RWPE2 (cell line): ENCODE measurements around the gene F2RL1.

ENCODE experiments used
- ATAC-seq: fragments of 200-7000 bp; cut with Tn5 transposase; 3 replicates; pipeline ENCODE4 v1.9.1; 2021; ENCODE audit warnings: low read depth
- DNase-seq: peaks from one replicate; pipeline ENCODE4 v3.0.0-alpha.2; 2020; ENCODE audit warnings: low spot score
- H3K27ac ChIP-seq: fragments of 450-650 bp; 2 replicates; pipeline ENCODE4 v1.5.1; 2017; ENCODE audit warnings: mild to moderate bottlenecking; ENCODE audit not compliant: poor library complexity, severe bottlenecking
- H3K27me3 ChIP-seq: fragments of 250-450 bp; sonication (Bioruptor Pico); 2 replicates; pipeline ENCODE4 v1.5.1; 2021; ENCODE audit warnings: mild to moderate bottlenecking, moderate library complexity; ENCODE audit not compliant: insufficient read depth, poor library complexity, severe bottlenecking
- H3K36me3 ChIP-seq: fragments of 250-450 bp; sonication (Bioruptor Pico); 2 replicates; pipeline ENCODE4 v1.5.1; 2020; ENCODE audit warnings: low read depth, mild to moderate bottlenecking, moderate library complexity
- H3K4me1 ChIP-seq: fragments of 250-450 bp; sonication (Bioruptor Pico); 2 replicates; pipeline ENCODE4 v1.5.1; 2021; ENCODE audit warnings: mild to moderate bottlenecking, moderate library complexity; ENCODE audit not compliant: insufficient read depth, poor library complexity, severe bottlenecking
- H3K4me3 ChIP-seq: fragments of 250-450 bp; sonication (Bioruptor Pico); 2 replicates; pipeline ENCODE4 v1.5.1; 2021; ENCODE audit warnings: mild to moderate bottlenecking, moderate library complexity; ENCODE audit not compliant: severe bottlenecking
- H3K9me3 ChIP-seq: fragments of 250-450 bp; sonication (Bioruptor Pico); 2 replicates; pipeline ENCODE4 v1.5.1; 2021; ENCODE audit warnings: mild to moderate bottlenecking, moderate library complexity; ENCODE audit not compliant: severe bottlenecking
- CTCF ChIP-seq: fragments of 450-650 bp; IDR thresholded peaks from one replicate; pipeline ENCODE4 v1.5.1; 2017; ENCODE audit warnings: mild to moderate bottlenecking, moderate library complexity; ENCODE audit not compliant: poor library complexity, severe bottlenecking

F2RL1 gene

GRCh38 chr5:76789991-76790581, 28.7 kb upstream of the F2RL1 start:
- H3K9me3 ChIP-seq: no peaks in the 10 kb centered on the region
- peaks cover 51% of the 10 kb centered on the region for H3K4me1 ChIP-seq
- ATAC-seq (peak; percentile 53), DNase-seq (no peak)
- no peaks in the 10 kb centered on the region for H3K27me3 ChIP-seq
- TF ChIP-seq CTCF: no peak
- H3K4me3 ChIP-seq: no peak overlapping the region
- H3K36me3 ChIP-seq: no peaks in the 10 kb centered on the region
- H3K27ac ChIP-seq: peak overlapping the region; percentile 97

- H3K4me1 ChIP-seq: peaks cover 50% of the 10 kb centered on the region
- DNase-seq: no peak
- peak overlapping the region; percentile 97 for H3K27ac ChIP-seq
These were observed 28.1 kb upstream of the F2RL1 start for GRCh38 chr5:76790632-76791290.

GRCh38 chr5:76791461-76791860, 27.4 kb upstream of the F2RL1 start:
- Histone ChIP-seq H3K9me3 (no peaks in the 10 kb centered on the region), H3K27ac (peak overlapping the region; percentile 97), H3K4me3 (no peak overlapping the region), H3K4me1 (peaks cover 49% of the 10 kb centered on the region), H3K27me3 (no peaks in the 10 kb centered on the region), H3K36me3 (no peaks in the 10 kb centered on the region)
- no peak for TF ChIP-seq CTCF
- ATAC-seq (no peak), DNase-seq (no peak)

More at GRCh38 chr5:76790632-76791290, 28.1 kb upstream of the F2RL1 start:
- peak; percentile 80 for ATAC-seq
- no peaks in the 10 kb centered on the region for H3K27me3 ChIP-seq
- no peaks in the 10 kb centered on the region for H3K36me3 ChIP-seq
- no peak for TF ChIP-seq CTCF
- no peaks in the 10 kb centered on the region for H3K9me3 ChIP-seq
- no peak overlapping the region for H3K4me3 ChIP-seq

GRCh38 chr5:76794871-76795270, 24.0 kb upstream of the F2RL1 start:
- DNase-seq: no peak
- H3K9me3 ChIP-seq: no peaks in the 10 kb centered on the region
- H3K4me3 ChIP-seq: no peak overlapping the region
- peak; percentile 30 for ATAC-seq
- no peaks in the 10 kb centered on the region for H3K36me3 ChIP-seq
- peaks cover 34% of the 10 kb centered on the region for H3K4me1 ChIP-seq
- no peaks in the 10 kb centered on the region for H3K27me3 ChIP-seq
- no peak for TF ChIP-seq CTCF
- H3K27ac ChIP-seq: peak overlapping the region; percentile 71

DNA sequence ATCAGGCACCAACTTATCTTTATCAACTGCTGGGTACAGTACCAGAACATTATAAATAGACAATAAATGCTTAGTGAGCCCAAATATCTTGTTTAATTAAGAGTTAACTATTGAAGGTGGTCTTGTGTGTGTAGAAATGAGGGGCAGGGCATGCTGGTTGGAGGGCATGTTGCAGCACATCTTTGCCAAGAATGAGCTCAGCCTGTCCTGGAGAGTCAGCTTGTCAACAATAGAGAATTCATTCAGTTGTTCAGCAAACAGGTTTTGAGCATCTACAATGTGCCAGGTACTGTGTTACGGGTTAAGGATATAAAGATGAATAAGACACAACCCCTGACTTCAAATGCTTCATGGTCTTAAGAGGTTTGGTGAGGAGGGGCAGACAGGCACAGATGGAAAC, 19.2 kb upstream of the F2RL1 start:
- Histone ChIP-seq H3K4me3 (no peak overlapping the region), H3K27me3 (no peaks in the 10 kb centered on the region), H3K9me3 (no peaks in the 10 kb centered on the region), H3K4me1 (peaks cover 27% of the 10 kb centered on the region), H3K36me3 (no peaks in the 10 kb centered on the region), H3K27ac (peak overlapping the region; percentile 93)
- ATAC-seq (no peak), DNase-seq (no peak)
- TF ChIP-seq CTCF: no peak
